Adrenal gland (tissue), 5 donors: ENCODE results near the gene DCDC2B.
"Not testable (repeated sequence)": the region's sequence is repeated elsewhere in the genome, so short reads cannot be mapped to it uniquely, and the experiment has no call there.

Experiments
- CTCF ChIP-seq, 6 experiments: fragments of 450-650 bp in 4 of 6; fragments of 200-600 bp in 2 of 6; sonication (generic) in 1 of 6; IDR thresholded peaks; 1 replicate in 5 of 6; 2 replicates in 1 of 6; pipeline versions ENCODE4 v1.5.1 to v1.8.0; 2016 to 2021; ENCODE audit warnings: antibody characterized with exemption in 6 of 6, mild to moderate bottlenecking in 2 of 6, moderate library complexity in 1 of 6
- POLR2A ChIP-seq, 2 donors: fragments of 450-650 bp; IDR thresholded peaks; one replicate each; pipeline ENCODE4 v1.6.1; 2017; ENCODE audit warnings: antibody characterized with exemption in 2 of 2, mild to moderate bottlenecking in 2 of 2, moderate library complexity in 1 of 2
- donor health status: DM: no; HTN: no; CAD: no.

DNA sequence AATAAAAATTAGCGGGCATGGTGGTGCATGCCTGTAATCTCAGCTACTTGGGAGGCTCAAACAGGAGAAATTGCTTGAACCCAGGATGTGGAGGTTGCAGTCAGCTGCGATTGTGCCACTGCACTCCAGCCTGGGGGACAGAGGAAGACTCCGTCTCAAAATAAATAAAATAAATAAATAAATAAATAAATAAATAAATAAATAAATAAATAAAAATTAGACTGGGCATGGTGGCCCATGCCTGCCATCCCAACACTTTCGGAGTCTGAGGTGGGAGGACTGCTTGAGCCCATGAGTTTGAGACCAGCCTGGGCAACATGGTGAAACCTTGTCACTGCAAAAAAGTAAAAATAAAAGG lies 54.3 kb downstream of the DCDC2B start:
- not testable (repeated sequence) for TF ChIP-seq CTCF, POLR2A (IDR thresholded peaks at IDR 0.05)
